NOMO-1 treated with DMSO at 0.1 percent for 48 hours (cell line): ENCODE measurements around the gene TNFSF12.

Experiments
- DNase-seq: peaks from one replicate; lab custom pipeline; 2025; ENCODE audit not compliant: unreplicated experiment; lab: John Stamatoyannopoulos, UW

Gene TNFSF12

GRCh38 chr17:7563115-7563869 lies 14.4 kb downstream of the TNFSF12 start:
- DNase-seq: no peak

GRCh38 chr17:7569571-7569970 lies 20.7 kb downstream of the TNFSF12 start:
- DNase-seq: no peak

- no peak for DNase-seq
Measured at GRCh38 chr17:7570351-7570750, 21.5 kb downstream of the TNFSF12 start.

GRCh38 chr17:7572338-7572587 lies 23.4 kb downstream of the TNFSF12 start:
- DNase-seq: no peak

- peak; percentile 99 for DNase-seq
Measured at GRCh38 chr17:7572588-7573323, 23.9 kb downstream of the TNFSF12 start.

GRCh38 chr17:7573324-7574080 lies 24.6 kb downstream of the TNFSF12 start:
- peak; percentile 93 for DNase-seq

GRCh38 chr17:7574176-7574953 lies 25.5 kb downstream of the TNFSF12 start:
- DNase-seq: no peak

GRCh38 chr17:7575481-7575883 lies 26.6 kb downstream of the TNFSF12 start:
- no peak for DNase-seq

GRCh38 chr17:7575959-7576358 lies 27.1 kb downstream of the TNFSF12 start:
- no peak for DNase-seq

GRCh38 chr17:7576432-7576937 lies 27.6 kb downstream of the TNFSF12 start:
- DNase-seq: no peak

GRCh38 chr17:7577327-7578199 lies 28.7 kb downstream of the TNFSF12 start:
- no peak for DNase-seq

- DNase-seq: peak; percentile 99
Measured at GRCh38 chr17:7579001-7579833, 30.4 kb downstream of the TNFSF12 start, which contains the start of gene CD68. Gene CD68, plus strand, starts transcription at chr17:7579638. Its CDS starts 40 bp downstream, at chr17:7579678.

GRCh38 chr17:7579834-7580603 lies 31.2 kb downstream of the TNFSF12 start:
- DNase-seq: no peak

GRCh38 chr17:7580604-7581575 lies 32.0 kb downstream of the TNFSF12 start:
- DNase-seq: peak; percentile 29

- no peak for DNase-seq
Measured at GRCh38 chr17:7582396-7583252, 33.8 kb downstream of the TNFSF12 start.
